RWPE2 (cell line): ENCODE measurements around the gene HSPA8.

Experiments
- ATAC-seq: fragments of 200-7000 bp; cut with Tn5 transposase; 3 replicates; pipeline ENCODE4 v1.9.1; 2021; ENCODE audit warnings: low read depth
- DNase-seq: peaks from one replicate; pipeline ENCODE4 v3.0.0-alpha.2; 2020; ENCODE audit warnings: low spot score
- H3K27ac ChIP-seq: fragments of 450-650 bp; 2 replicates; pipeline ENCODE4 v1.5.1; 2017; ENCODE audit warnings: mild to moderate bottlenecking; ENCODE audit not compliant: poor library complexity, severe bottlenecking
- H3K27me3 ChIP-seq: fragments of 250-450 bp; sonication (Bioruptor Pico); 2 replicates; pipeline ENCODE4 v1.5.1; 2021; ENCODE audit warnings: mild to moderate bottlenecking, moderate library complexity; ENCODE audit not compliant: insufficient read depth, poor library complexity, severe bottlenecking
- H3K36me3 ChIP-seq: fragments of 250-450 bp; sonication (Bioruptor Pico); 2 replicates; pipeline ENCODE4 v1.5.1; 2020; ENCODE audit warnings: low read depth, mild to moderate bottlenecking, moderate library complexity
- H3K4me1 ChIP-seq: fragments of 250-450 bp; sonication (Bioruptor Pico); 2 replicates; pipeline ENCODE4 v1.5.1; 2021; ENCODE audit warnings: mild to moderate bottlenecking, moderate library complexity; ENCODE audit not compliant: insufficient read depth, poor library complexity, severe bottlenecking
- H3K4me3 ChIP-seq: fragments of 250-450 bp; sonication (Bioruptor Pico); 2 replicates; pipeline ENCODE4 v1.5.1; 2021; ENCODE audit warnings: mild to moderate bottlenecking, moderate library complexity; ENCODE audit not compliant: severe bottlenecking
- H3K9me3 ChIP-seq: fragments of 250-450 bp; sonication (Bioruptor Pico); 2 replicates; pipeline ENCODE4 v1.5.1; 2021; ENCODE audit warnings: mild to moderate bottlenecking, moderate library complexity; ENCODE audit not compliant: severe bottlenecking
- TF ChIP-seq, protein P1 (sequence below): fragments of 450-650 bp; IDR thresholded peaks from one replicate; pipeline ENCODE4 v1.5.1; 2017; ENCODE audit warnings: mild to moderate bottlenecking, moderate library complexity; ENCODE audit not compliant: poor library complexity, severe bottlenecking

Gene HSPA8

DNA sequence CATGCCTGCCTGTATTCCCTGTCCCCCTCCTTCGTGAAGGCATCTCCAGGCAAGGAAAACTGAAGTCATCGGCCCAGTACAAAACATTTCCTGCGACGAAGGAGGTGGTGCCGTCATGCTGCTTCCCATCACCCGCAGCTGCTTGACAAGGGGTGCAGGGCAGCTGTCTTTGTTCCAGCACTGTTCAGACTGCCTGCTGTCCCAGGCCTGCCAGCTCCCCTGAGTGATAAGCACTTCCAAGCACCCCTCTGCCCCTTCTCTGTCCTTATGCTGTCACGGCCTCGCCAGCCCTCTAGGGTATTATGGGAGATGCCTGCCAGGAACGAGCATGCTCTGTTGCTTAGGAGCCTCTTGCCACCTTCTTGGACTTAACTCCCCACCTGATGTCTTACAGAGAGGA lies 43.2 kb downstream of the HSPA8 start:
- DNase-seq (no peak), ATAC-seq (no peak)
- TF ChIP-seq, protein P1, sequence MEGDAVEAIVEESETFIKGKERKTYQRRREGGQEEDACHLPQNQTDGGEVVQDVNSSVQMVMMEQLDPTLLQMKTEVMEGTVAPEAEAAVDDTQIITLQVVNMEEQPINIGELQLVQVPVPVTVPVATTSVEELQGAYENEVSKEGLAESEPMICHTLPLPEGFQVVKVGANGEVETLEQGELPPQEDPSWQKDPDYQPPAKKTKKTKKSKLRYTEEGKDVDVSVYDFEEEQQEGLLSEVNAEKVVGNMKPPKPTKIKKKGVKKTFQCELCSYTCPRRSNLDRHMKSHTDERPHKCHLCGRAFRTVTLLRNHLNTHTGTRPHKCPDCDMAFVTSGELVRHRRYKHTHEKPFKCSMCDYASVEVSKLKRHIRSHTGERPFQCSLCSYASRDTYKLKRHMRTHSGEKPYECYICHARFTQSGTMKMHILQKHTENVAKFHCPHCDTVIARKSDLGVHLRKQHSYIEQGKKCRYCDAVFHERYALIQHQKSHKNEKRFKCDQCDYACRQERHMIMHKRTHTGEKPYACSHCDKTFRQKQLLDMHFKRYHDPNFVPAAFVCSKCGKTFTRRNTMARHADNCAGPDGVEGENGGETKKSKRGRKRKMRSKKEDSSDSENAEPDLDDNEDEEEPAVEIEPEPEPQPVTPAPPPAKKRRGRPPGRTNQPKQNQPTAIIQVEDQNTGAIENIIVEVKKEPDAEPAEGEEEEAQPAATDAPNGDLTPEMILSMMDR, result no peak
- Histone ChIP-seq H3K36me3 (no peaks in the 10 kb centered on the region), H3K27me3 (peaks cover 2% of the 10 kb centered on the region), H3K4me1 (no peaks in the 10 kb centered on the region), H3K27ac (no peak overlapping the region), H3K9me3 (no peaks in the 10 kb centered on the region), H3K4me3 (no peak overlapping the region)

DNA sequence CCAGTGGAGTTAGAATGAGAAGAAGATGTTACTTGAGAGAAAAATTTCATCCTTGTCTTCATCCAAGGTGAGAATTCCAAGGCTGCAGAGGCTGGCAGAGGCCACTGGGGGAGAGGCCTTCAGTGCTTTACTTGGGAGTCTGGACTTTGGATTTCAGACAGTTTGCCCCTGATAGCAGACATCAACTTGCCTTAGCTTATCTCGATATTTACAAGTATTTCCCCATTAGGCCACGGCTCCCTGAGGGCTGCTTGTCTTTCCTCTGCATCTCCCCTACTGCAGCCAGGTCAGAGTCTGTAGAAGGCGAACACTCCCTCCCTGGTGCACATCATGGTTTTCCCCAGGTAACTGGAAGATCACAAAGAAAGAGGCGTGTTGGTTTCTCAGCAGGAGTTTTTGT lies 50.4 kb downstream of the HSPA8 start:
- Histone ChIP-seq H3K4me3 (no peak overlapping the region), H3K27ac (no peak overlapping the region), H3K4me1 (no peaks in the 10 kb centered on the region), H3K36me3 (no peaks in the 10 kb centered on the region), H3K9me3 (no peaks in the 10 kb centered on the region), H3K27me3 (peaks cover 7% of the 10 kb centered on the region)
- DNase-seq, result no peak
- ATAC-seq, result no peak
- TF ChIP-seq, protein P1, result no peak
